HG03342 (cell line): ENCODE measurements around the gene BCR.
"Not testable (repeated sequence)": the region's sequence is repeated elsewhere in the genome, so short reads cannot be mapped to it uniquely, and the experiment has no call there.

Experiments
- ATAC-seq: cut with Tn5 transposase; IDR thresholded peaks from one replicate; pipeline ENCODE4 v1.9.1; 2021; ENCODE audit warnings: mild to moderate bottlenecking, moderate library complexity; ENCODE audit not compliant: unreplicated experiment

Gene BCR

GRCh38 chr22:23180301-23180892, at the start of gene BCR:
TSS of gene BCR (plus strand) at chr22:23180509. CDS start at chr22:23180961, 452 bp downstream.
- ATAC-seq, result peak; percentile 37

GRCh38 chr22:23130697-23131096, 49.6 kb upstream of the BCR start:
- no peak for ATAC-seq

- ATAC-seq, result no peak
Observed at GRCh38 chr22:23131931-23132330, 48.4 kb upstream of the BCR start.

- ATAC-seq, result no peak
Observed at GRCh38 chr22:23132376-23133091, 47.8 kb upstream of the BCR start.

- no peak for ATAC-seq
Observed at GRCh38 chr22:23133922-23134321, 46.4 kb upstream of the BCR start.

GRCh38 chr22:23136991-23137390, 43.3 kb upstream of the BCR start:
- not testable (repeated sequence) for ATAC-seq

- ATAC-seq, result no peak
Observed at GRCh38 chr22:23137468-23137867, 42.8 kb upstream of the BCR start.

- peak; percentile 40 for ATAC-seq
Observed at GRCh38 chr22:23137905-23138561, 42.3 kb upstream of the BCR start.

- ATAC-seq, result no peak
Observed at GRCh38 chr22:23138584-23139435, 41.5 kb upstream of the BCR start.

GRCh38 chr22:23140385-23140784, 39.9 kb upstream of the BCR start:
- no peak for ATAC-seq

GRCh38 chr22:23142546-23143105, 37.7 kb upstream of the BCR start:
- no peak for ATAC-seq

GRCh38 chr22:23143119-23143518, 37.2 kb upstream of the BCR start:
- ATAC-seq, result no peak

- ATAC-seq, result no peak
Observed at GRCh38 chr22:23144432-23144831, 35.9 kb upstream of the BCR start.

GRCh38 chr22:23144932-23145877, 35.1 kb upstream of the BCR start, which contains the start of gene RAB36:
TSS of gene RAB36 (plus strand) at chr22:23145477. CDS start at chr22:23146617, 1,140 bp downstream.
- peak; percentile 47 for ATAC-seq

GRCh38 chr22:23145878-23146470, 34.3 kb upstream of the BCR start:
- ATAC-seq, result no peak

- ATAC-seq, result no peak
Observed at GRCh38 chr22:23146478-23147205, 33.7 kb upstream of the BCR start.

GRCh38 chr22:23147617-23148387, 32.5 kb upstream of the BCR start:
- ATAC-seq, result no peak

GRCh38 chr22:23149743-23150238, 30.5 kb upstream of the BCR start:
- no peak for ATAC-seq
